Amniotic stem cell (primary cell): ENCODE results near the gene HEG1.
"Not testable (repeated sequence)": the region's sequence is repeated elsewhere in the genome, so short reads cannot be mapped to it uniquely, and the experiment has no call there.

Source experiments
- DNase-seq: peaks from one replicate; lab custom pipeline; 2025; lab: John Stamatoyannopoulos, UW

The HEG1 gene, protein sequence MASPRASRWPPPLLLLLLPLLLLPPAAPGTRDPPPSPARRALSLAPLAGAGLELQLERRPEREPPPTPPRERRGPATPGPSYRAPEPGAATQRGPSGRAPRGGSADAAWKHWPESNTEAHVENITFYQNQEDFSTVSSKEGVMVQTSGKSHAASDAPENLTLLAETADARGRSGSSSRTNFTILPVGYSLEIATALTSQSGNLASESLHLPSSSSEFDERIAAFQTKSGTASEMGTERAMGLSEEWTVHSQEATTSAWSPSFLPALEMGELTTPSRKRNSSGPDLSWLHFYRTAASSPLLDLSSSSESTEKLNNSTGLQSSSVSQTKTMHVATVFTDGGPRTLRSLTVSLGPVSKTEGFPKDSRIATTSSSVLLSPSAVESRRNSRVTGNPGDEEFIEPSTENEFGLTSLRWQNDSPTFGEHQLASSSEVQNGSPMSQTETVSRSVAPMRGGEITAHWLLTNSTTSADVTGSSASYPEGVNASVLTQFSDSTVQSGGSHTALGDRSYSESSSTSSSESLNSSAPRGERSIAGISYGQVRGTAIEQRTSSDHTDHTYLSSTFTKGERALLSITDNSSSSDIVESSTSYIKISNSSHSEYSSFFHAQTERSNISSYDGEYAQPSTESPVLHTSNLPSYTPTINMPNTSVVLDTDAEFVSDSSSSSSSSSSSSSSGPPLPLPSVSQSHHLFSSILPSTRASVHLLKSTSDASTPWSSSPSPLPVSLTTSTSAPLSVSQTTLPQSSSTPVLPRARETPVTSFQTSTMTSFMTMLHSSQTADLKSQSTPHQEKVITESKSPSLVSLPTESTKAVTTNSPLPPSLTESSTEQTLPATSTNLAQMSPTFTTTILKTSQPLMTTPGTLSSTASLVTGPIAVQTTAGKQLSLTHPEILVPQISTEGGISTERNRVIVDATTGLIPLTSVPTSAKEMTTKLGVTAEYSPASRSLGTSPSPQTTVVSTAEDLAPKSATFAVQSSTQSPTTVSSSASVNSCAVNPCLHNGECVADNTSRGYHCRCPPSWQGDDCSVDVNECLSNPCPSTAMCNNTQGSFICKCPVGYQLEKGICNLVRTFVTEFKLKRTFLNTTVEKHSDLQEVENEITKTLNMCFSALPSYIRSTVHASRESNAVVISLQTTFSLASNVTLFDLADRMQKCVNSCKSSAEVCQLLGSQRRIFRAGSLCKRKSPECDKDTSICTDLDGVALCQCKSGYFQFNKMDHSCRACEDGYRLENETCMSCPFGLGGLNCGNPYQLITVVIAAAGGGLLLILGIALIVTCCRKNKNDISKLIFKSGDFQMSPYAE (N-terminal part only)

DNA sequence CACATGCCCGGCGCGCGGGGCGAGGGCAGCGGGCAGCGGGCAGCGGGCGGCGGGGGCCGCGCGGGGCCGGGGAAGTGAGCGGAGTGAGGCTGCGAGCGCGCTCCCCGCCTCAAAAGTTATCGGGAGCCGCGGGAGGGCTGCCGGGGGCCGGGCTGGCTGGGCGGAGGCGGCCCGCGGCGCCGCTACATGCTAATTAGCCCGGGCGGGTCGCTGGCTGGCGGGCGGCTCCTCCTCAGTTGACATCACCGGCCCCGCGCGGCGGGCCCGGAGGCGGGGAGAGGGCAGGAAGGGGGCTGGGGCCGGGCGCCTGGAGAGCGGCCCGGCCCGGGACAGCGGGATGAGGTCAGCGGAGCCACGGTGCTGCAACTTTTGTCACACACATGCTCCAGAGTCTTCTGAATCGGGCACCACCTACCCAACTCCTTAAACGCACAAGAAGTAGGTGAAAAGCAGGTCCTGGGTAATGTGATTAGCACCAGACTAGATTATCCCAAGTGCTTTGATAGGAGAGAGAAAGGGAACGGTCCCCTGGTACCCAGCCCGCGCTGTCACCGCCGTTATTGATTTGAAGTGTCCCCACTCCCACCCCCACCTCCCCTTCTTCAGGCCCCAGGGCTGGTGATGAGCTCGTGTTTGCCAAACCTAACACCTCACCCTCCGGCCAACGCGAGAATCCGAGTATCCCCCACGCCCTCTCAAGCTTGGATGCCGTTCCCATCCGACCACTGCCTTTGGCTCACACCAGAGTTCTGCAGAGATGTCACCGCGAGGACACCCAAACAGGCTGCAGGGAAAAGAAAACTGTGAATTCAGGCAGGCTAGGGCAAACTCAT, at the start of gene HEG1:
Gene HEG1, minus strand, starts transcription at position 85 of the 833 bp plus-strand sequence. CDS start 107 bp downstream, outside the sequence.
- DNase-seq, result peak; percentile 67

DNA sequence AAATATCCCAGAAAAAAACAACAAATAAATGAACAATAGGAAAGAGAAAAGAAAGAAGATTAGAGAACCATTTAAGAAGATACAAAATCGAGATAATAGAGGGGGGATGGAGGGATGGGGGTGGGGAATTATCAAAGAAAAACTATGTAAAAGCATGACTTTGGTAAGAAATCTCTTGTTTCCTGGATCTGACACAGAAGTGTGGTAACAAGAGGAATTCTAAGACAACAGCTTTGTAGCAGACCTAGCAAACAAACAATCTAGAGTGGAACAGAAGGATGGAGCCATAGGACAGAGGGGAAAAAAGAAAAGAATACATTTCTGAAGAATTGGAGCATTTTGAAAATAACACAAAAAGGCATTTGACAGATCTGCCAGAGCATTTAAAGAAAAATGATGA, 49.3 kb upstream of the HEG1 start:
- no peak for DNase-seq

DNA sequence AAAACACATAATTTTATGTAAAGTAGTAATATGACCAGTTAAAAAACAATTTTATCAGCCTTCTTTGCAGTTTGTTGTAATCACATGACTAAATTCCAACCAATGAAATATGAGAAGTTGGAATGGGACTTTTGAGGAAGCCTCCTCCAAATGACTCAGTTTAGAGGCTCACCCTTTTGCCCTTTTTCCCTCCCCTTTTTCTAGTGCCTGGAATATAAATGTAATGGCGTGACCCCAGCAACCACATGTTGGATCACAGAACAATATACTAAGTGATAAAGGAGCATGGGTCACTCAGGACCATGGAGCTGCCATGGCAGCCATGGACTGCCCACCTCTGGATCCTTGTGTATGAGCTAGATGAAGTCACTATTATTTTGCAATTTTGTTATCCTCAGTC, 48.8 kb upstream of the HEG1 start:
- no peak for DNase-seq

DNA sequence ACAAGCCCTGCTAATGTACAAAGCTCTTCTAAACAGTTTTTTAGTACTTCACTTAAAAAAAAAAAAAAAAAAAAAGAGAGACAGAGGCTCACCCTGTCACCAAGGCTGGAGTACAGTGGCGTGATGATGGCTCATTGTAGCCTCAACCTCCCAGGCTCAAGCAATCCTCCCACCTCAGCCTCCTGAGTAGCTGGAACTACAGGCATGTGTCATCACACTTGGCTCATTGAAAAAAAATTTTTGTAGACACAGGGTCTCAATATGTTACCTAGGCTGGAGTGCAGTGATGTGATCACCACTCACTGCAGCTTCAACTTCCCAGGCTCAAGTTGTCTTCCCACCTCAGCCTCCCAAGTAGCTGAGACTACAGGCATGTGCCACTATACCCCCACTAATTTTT, 47.6 kb upstream of the HEG1 start:
- no peak for DNase-seq

- no peak for DNase-seq
Observed at GRCh38 chr3:125102470-125102869, 46.7 kb upstream of the HEG1 start.

DNA sequence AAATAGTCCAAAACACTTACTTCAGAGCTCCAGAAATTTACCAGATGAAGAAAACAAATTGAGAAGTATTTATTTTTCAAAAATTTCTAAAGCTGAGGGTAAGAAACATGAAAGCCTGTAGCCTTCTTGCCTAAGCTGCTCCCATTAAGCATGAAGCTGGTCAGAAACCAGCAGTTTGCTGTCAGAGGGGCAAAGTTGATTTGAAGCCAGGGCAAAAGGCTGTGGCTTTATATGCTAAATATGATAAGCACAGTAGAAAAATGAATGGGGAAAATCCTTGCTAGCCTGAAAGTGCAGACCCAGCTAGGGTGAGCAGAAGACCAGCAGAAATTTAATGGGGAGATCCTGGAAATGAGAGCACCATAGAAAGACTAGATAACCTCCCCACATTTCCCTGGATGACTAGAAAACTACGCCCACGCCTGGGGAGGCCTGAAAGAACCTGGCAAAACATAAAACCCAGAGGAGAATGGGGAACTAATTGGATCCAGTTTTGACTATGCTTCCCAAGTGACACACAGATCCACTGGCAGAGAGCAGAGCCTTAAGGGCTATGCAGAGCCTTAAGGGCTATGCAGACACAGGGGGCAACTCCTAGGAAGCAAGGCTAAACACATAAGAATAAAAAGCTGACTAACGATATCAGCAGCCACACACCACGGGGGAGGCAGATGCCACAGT, 43.0 kb upstream of the HEG1 start:
- no peak for DNase-seq

DNA sequence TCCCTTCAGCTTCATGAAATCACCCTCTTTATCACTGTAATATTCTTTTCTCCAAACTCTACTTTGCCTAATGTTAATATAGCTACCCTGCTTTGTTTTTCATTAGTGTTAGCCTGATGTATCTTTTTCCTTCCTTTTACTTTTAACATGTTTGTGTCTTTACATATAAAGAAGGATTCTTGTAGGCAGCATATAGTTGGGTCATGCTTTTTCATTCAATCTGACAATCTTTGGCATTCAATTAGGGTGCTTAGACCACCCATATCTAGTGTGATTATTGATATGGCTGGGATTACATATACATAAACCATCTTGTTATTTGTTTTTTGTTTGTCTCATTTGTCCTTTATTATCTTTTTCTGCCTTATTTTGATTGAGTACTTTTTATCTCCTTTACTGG, 34.9 kb upstream of the HEG1 start:
- DNase-seq, result no peak

DNA sequence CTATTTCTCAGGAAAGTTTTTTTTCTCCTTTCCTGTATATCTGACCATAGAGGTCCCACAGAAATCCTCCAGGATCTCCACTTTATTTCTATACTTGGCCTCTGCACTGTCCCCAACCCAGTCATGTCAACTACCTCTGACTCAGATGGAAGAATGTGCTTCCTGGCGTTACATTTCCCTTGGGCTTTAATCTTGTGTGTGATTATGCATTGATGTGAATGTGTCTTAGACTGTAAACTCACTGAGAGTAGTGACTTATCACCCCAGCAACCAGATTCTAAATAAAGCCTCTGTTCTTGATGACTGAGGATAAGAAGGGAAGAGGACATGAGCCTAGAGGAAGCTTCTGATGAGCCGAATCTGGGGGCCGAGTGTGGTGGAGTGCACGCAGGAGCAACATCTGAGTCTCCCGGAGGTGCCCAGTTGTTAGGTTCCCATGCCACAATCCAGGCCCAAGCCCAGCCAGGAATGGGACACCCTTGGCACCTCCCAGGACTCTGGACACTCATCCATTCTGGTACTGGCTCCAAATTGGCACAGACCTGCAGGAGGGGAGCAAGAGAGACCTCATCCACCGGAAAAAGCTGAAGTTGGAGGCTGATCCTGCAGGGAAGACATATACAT, 32.1 kb upstream of the HEG1 start:
- no peak for DNase-seq

GRCh38 chr3:125085166-125085565, 29.4 kb upstream of the HEG1 start:
- no peak for DNase-seq

DNA sequence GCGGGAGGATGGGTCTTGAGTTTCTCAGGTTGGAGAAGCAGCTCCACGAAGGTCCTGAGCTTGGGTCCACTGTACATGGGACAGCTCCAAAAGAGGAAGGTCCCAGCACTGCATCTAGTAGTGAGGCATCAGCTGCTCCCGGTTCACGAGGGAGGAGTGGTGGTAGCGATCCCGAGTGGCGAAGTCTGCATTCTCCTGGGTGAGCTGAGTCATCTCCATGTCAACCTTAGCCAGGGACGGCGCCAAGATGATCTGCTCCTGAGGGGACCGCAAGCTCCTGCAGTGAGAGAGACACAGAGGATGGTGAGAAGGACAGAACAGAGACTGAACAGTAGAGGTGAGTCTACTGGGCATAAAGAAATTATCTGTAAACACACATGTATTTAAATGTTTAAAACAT, 28.0 kb upstream of the HEG1 start:
- DNase-seq, result no peak

DNA sequence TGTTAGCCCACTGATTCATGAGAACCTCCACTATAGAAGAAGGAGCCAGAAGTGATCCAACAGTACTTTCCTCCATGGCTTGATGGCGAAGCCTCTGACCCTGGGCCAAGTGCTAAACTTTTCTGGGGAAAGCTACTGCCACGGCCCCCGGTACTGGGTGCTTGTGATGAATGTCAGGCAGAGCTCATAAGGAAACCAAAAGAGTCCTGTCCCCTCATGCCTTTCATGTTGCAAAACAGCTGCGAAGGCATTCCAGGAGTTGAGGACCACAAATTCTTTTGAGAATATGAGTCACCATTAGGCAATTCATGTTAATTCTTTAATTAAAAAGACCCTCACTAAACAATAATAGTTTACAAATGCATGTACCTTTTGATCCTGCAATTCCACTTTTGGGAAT, 26.5 kb upstream of the HEG1 start:
- DNase-seq, result not testable (repeated sequence)

- no peak for DNase-seq
Observed at GRCh38 chr3:125080077-125080476, 24.3 kb upstream of the HEG1 start.

GRCh38 chr3:125079675-125080045, 23.9 kb upstream of the HEG1 start:
- DNase-seq, result no peak

DNA sequence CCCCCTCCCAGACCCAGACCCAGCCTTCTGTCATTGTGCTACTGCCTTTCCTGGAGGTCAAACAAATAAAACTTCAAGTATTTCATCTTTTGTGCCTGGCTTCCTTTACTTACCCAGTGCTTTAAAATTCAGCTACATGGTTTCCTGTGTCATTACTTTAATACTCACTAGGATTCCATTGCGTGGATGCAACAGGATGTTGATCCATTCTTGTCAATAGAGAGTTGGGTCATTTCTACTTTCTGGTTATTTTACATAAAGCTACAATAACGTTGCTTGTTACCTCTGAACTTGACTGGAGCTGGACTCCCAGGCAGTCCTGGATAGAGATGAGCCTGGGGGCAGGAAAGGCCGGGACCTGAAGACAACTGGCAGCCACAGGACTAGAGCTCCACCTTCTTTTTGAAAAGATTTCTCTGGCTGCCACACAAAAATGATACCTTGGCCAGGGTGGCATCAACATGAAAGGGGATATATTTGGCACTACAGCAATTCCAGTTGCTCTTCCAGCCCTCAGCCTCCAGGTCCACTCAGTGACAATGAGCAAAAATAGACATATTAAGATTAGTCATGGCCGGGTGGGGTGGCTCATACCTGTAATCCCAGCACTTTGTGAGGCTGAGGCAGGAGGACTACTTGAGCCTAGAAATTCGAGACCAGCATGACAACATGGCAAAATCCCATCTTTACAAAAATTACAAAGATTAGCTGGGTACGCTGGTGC, 23.3 kb upstream of the HEG1 start:
- no peak for DNase-seq

DNA sequence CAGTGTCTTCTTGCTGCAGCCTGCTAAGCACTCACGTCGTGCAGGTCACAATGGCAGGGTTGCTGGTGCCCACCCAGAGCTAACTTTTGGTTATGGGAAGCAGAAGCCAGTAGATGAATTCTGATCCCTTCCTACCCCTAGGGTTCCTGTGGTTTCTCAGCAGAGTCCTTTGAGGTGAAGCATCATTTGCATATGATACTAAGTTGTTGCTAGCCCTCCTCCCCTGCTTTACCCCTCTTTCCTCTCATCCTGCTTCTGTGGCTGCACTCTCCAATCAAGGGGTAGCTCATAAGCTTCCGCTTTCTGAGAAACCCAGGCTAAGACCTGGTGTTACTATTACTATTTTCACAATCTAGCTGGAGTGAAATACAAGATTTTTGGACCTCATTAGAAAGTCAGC, 22.1 kb upstream of the HEG1 start:
- no peak for DNase-seq

DNA sequence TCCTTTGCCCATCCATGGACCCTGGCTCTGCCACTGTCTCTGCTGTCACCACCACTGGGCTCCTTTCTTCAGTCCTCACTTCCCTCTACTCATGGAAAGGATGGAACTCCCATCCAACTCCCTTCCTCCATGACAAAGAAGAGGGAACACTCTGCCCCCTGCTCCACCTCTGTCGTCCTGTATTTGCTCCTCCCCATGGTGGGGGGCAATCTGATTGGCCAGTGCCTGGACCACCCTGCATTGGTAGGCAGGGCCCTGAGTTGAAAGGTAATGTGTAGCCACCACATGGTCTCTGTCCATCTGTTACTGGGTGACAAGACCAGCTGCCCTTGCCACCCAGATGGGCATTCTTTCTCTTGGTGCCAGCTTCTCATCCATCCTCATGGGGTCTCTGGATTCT, 20.7 kb upstream of the HEG1 start:
- DNase-seq, result no peak

- no peak for DNase-seq
Observed at GRCh38 chr3:125075738-125076137, 19.9 kb upstream of the HEG1 start.

DNA sequence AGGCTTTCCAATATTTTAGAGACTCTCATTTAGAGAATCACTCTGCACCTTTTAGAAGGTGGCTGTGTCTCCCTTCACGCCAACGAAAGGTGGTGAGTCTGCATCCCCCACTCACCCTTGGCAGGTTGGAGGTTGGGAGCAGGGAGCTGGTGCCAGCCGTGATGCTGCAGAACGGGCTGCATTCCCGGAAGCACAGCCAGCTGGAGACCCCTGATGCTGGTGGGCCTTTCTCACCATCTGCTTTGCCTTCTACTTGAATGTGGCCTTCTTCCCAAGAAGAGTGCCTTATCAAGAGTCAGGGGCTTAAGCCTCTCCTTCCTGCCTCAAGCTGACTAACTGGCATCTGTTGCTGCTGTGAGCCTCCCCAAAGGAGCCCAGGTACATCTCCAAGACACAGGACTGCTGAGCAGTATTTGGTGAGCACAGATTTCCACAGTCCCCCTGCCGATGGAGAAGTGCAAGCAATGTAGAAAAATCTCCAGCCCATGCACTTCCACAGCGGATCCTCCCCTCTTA, 17.7 kb upstream of the HEG1 start:
- DNase-seq, result no peak

- no peak for DNase-seq
Observed at GRCh38 chr3:125072749-125073389, 17.1 kb upstream of the HEG1 start.
